Hematopoietic multipotent progenitor cell (in vitro differentiated cells): Measurements from ENCODE around the gene SMARCAD1. TPM values are rescaled to one million over a fixed set of nuclear protein-coding genes. Genes with fewer than 3 reads are reported as not detected.

Source experiments
- DNase-seq, 3 donors: peaks; one replicate each; pipeline ENCODE4 v3.0.0-alpha.2; 2011 to 2015; ENCODE audit warnings: low read depth in 2 of 3, low spot score in 2 of 3
- total RNA-seq: library from RNA; depleted of rRNA; stranded (reverse); fragments of >200 nt; gene quantifications from one replicate; pipeline ENCODE4 v1.2.3, GENCODE V29; 2012

SMARCAD1 gene
- total RNA-seq, 1 donor, result 14.0 TPM

- DNase-seq, result peak in 1 of 3 donors; percentile 6
Measured at GRCh38 chr4:94228493-94229216, 21.0 kb downstream of the SMARCAD1 start.

GRCh38 chr4:94232519-94232918 is 24.9 kb downstream of the SMARCAD1 start:
- no peak for DNase-seq

- no peak for DNase-seq
Measured at GRCh38 chr4:94235825-94236224, 28.2 kb downstream of the SMARCAD1 start.

GRCh38 chr4:94237271-94237670 is 29.6 kb downstream of the SMARCAD1 start:
- DNase-seq, result no peak

GRCh38 chr4:94238160-94238559 is 30.5 kb downstream of the SMARCAD1 start:
- DNase-seq, result no peak

GRCh38 chr4:94240384-94240783 is 32.7 kb downstream of the SMARCAD1 start:
- DNase-seq, result no peak

GRCh38 chr4:94244087-94244828 is 36.6 kb downstream of the SMARCAD1 start:
- DNase-seq, result no peak

- no peak for DNase-seq
Measured at GRCh38 chr4:94244829-94245185, 37.1 kb downstream of the SMARCAD1 start.

- no peak for DNase-seq
Measured at GRCh38 chr4:94251094-94251493, 43.4 kb downstream of the SMARCAD1 start.

GRCh38 chr4:94253036-94253435 is 45.4 kb downstream of the SMARCAD1 start:
- DNase-seq, result peak in 1 of 3 donors; percentile 2

GRCh38 chr4:94256144-94256783 is 48.6 kb downstream of the SMARCAD1 start:
- no peak for DNase-seq

GRCh38 chr4:94256828-94257227 is 49.2 kb downstream of the SMARCAD1 start:
- peak in 2 of 3 donors; percentile 9 to 53 for DNase-seq

GRCh38 chr4:94262163-94263016 is 54.7 kb downstream of the SMARCAD1 start:
- no peak for DNase-seq

- DNase-seq, result no peak
Measured at GRCh38 chr4:94267037-94267436, 59.4 kb downstream of the SMARCAD1 start.

- no peak for DNase-seq
Measured at GRCh38 chr4:94271248-94271647, 63.6 kb downstream of the SMARCAD1 start.

GRCh38 chr4:94274912-94275311 is 67.2 kb downstream of the SMARCAD1 start:
- DNase-seq, result no peak

GRCh38 chr4:94276204-94276603 is 68.5 kb downstream of the SMARCAD1 start:
- no peak for DNase-seq

GRCh38 chr4:94277534-94277933 is 69.9 kb downstream of the SMARCAD1 start:
- DNase-seq, result no peak

- DNase-seq, result no peak
Measured at GRCh38 chr4:94278781-94279180, 71.1 kb downstream of the SMARCAD1 start.

- DNase-seq, result no peak
Measured at GRCh38 chr4:94284889-94285288, 77.2 kb downstream of the SMARCAD1 start.

- DNase-seq, result no peak
Measured at GRCh38 chr4:94285666-94286065, 78.0 kb downstream of the SMARCAD1 start.
